ENCODE measurements around the gene MRPL20. TPM values are rescaled to one million over a fixed set of nuclear protein-coding genes. Genes with fewer than 3 reads are reported as not detected.
"Not testable (repeated sequence)": the region's sequence is repeated elsewhere in the genome, so short reads cannot be mapped to it uniquely, and the experiment has no call there.

MRPL20 gene
- total RNA-seq, 1 donor from 2014 or later, result 52.9 TPM

- DNase-seq (ENCODE audit: low spot score), result no peak
- no peak for ATAC-seq
Observed at GRCh38 chr1:1427106-1427819, 20.2 kb upstream of the MRPL20 start.

- no peak for ATAC-seq
- no peak for DNase-seq (ENCODE audit: low spot score)
Observed at GRCh38 chr1:1426496-1427105, 19.5 kb upstream of the MRPL20 start.

- ATAC-seq, result peak; percentile 4
- no peak for DNase-seq (ENCODE audit: low spot score)
Observed at GRCh38 chr1:1425753-1426495, 18.8 kb upstream of the MRPL20 start.

- DNase-seq (ENCODE audit: low spot score), result no peak
- ATAC-seq, result no peak
Observed at GRCh38 chr1:1425426-1425752, 18.3 kb upstream of the MRPL20 start.

GRCh38 chr1:1424707-1425106 lies 17.6 kb upstream of the MRPL20 start:
- no peak for ATAC-seq
- no peak for DNase-seq (ENCODE audit: low spot score)

GRCh38 chr1:1423245-1423597 lies 16.1 kb upstream of the MRPL20 start:
- no peak for ATAC-seq
- DNase-seq (ENCODE audit: low spot score), result no peak

- ATAC-seq, result no peak
Observed at GRCh38 chr1:1422465-1423244, 15.6 kb upstream of the MRPL20 start.

GRCh38 chr1:1421907-1422464 lies 14.9 kb upstream of the MRPL20 start:
- ATAC-seq (no peak), DNase-seq (ENCODE audit: low spot score) (no peak)

More at GRCh38 chr1:1422465-1423244, 15.6 kb upstream of the MRPL20 start:
- DNase-seq (ENCODE audit: low spot score), result no peak

- ATAC-seq (no peak), DNase-seq (ENCODE audit: low spot score) (no peak)
Observed at GRCh38 chr1:1421147-1421906, 14.2 kb upstream of the MRPL20 start, which contains the start of gene ANKRD65. TSS of gene ANKRD65 (minus strand) at chr1:1421276. CDS start at chr1:1421005, 271 bp downstream.

GRCh38 chr1:1420654-1421141 lies 13.6 kb upstream of the MRPL20 start:
- no peak for ATAC-seq
- no peak for DNase-seq (ENCODE audit: low spot score)

GRCh38 chr1:1419813-1420653 lies 12.9 kb upstream of the MRPL20 start:
- DNase-seq (ENCODE audit: low spot score), result no peak
- ATAC-seq, result peak; percentile 86

GRCh38 chr1:1419363-1419812 lies 12.3 kb upstream of the MRPL20 start:
- DNase-seq (ENCODE audit: low spot score) (no peak), ATAC-seq (no peak)

- no peak for ATAC-seq
- no peak for DNase-seq (ENCODE audit: low spot score)
Observed at GRCh38 chr1:1418464-1419362, 11.6 kb upstream of the MRPL20 start.

GRCh38 chr1:1417825-1418463 lies 10.9 kb upstream of the MRPL20 start:
- DNase-seq (ENCODE audit: low spot score); ATAC-seq: not testable (repeated sequence)

- DNase-seq (ENCODE audit: low spot score); ATAC-seq: not testable (repeated sequence)
Observed at GRCh38 chr1:1417396-1417795, 10.3 kb upstream of the MRPL20 start.

- ATAC-seq, result no peak
- DNase-seq (ENCODE audit: low spot score), result no peak
Observed at GRCh38 chr1:1415751-1416150, 8.7 kb upstream of the MRPL20 start.

GRCh38 chr1:1412311-1412902 lies 5.3 kb upstream of the MRPL20 start:
- ATAC-seq; DNase-seq (ENCODE audit: low spot score): not testable (repeated sequence)
